Esophagus mucosa (tissue), 1 donor: ENCODE measurements around the gene PSMB7. TPM values are rescaled to one million over a fixed set of nuclear protein-coding genes. Genes with fewer than 3 reads are reported as not detected.
A peak's percentile ranks its signal among the peaks of the same experiment; 100 is the strongest.

Source experiments
- ATAC-seq: fragments of 200-7000 bp; cut with Tn5 transposase; one replicate; pipeline ENCODE4 v1.9.1; 2020
- total RNA-seq: library from RNA; stranded (reverse); gene quantifications from one replicate; pipeline ENCODE4 v1.2.4, GENCODE V29; 2023
- donor health status: DM: yes; HTN: yes; CAD: no.

Gene PSMB7
- total RNA-seq, 1 donor from 2014 or later, result 140 TPM

GRCh38 chr9:124409410-124409809, 5.8 kb downstream of the PSMB7 start:
- ATAC-seq, result no peak

GRCh38 chr9:124403246-124403645, 12.0 kb downstream of the PSMB7 start:
- no peak for ATAC-seq

DNA sequence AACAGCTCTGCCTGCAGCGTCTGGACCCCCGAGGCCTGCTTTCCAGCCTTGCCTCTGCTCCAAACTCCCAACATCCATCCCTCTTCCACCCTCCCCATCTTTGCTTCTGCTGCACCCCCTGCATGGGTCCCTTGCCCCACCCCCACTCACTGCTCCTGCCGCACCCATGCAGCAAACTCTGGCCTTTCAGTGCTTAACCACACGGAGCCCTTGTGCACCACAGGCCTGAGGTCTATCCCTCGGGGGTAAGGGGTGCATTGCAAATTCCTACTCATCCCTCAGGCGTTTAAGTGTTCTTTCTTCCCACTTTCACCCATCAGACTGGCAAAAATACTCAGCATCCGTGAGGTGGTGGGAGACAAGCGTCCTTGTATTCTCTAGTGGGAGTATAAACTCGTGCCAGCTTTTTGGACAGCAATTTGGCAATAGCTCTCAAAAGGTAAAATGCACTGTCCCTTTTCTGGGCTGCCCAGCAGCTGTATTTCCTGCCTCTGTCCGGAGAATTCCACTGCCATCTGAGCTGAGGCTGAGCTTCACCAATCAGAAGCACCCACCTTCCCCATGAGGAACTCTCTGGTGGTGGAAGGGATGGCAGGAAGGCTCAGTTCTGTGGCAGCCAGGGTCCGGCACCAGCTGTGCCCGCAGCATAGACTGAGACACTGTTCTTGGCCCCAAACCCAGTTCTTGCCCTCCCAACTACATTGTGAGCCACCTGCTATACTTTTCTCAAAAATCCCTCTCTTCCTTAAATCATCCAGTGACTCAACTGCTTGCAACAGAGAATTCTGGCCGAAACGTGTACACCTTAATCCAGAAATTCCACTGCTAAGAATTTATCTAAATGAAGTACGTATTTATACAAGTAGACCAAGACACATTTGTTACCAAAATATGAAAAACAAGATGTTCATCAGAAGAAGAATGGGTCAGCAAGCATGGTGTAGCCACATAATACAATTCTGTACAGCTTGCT, 15.0 kb downstream of the PSMB7 start:
- no peak for ATAC-seq

- no peak for ATAC-seq
These were observed 15.8 kb downstream of the PSMB7 start for GRCh38 chr9:124399323-124399967.

DNA sequence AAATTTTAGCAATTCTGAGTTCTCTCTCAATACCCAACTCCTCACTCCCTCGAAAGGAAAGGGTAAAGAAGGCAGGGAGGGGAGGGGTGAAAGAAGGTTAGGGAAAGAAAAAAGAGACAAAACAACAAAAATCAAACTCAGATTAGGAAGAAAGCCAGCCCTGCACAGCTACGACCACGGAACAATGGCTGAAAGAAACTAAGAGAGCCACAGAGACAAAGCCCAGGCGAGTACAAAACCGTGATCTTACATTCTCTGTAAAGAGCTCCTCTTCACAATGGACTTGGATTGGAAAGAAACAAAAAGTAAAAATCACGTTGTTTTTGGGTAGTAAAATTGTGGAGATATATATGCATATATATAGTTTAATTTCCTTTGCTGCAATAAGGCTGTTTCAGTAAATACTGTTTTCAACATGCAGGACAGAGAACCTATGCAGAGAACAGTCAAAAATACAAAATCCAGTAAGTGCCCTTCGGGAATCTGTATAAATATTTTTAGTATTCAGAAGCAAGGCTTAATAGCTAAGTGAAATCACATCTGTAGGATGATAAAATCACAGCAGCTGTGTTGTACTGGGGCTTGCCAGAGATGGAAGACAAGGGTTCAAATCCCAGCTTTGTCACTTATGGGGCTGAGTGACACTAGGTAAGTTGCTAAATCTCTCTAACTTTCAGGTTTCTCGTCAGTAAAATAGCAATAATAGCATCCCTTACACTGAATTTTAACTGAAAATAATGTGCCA, 16.9 kb downstream of the PSMB7 start:
- ATAC-seq, result no peak

DNA sequence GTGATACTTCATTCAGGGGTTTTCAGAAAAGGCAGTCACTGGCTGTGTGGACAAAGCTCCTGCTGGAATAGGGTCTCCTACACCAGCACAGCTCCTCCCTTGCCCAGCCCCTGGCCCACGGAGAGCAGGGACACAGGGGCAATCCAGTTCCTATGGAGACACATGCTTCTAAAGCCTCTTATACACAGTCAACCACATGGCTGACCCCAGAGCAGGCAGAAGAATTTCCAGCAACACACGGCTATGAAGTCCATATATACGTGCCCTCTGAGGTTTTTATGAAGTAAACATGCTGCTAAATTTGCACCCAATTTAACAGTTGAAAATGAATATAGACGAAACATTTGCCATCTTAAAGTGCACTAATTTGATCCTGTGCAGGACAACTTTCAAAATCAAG, 19.4 kb downstream of the PSMB7 start:
- no peak for ATAC-seq

- no peak for ATAC-seq
These were observed 20.6 kb downstream of the PSMB7 start for GRCh38 chr9:124394596-124394995.

GRCh38 chr9:124394167-124394566, 21.1 kb downstream of the PSMB7 start:
- ATAC-seq, result no peak

DNA sequence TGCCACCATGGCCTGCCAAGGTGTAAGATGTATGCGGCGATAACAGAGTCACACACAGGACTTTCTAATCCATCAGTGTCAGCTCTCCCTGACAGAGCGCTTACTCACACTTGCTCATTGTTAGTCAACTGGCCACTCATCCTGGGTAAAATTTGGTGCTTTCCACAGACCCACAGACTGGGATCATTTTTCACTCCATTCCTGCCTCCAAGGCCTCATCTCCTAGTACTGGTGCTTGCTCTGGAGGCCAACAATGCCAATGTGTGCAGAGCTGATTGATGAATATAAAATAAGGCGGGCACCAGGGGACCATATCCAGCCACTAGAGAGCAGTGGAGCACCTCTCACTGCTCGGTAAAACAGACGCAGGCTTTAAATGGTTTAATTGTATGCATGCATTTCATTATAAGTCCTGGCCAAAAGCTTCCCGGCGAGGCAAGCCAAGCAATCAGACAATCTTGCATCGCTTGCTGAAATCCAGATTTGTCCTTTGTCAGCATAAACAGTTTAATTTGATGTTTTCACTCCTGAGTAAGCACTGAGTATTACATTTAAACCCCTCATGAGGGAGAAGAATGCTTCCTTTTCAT, 22.3 kb downstream of the PSMB7 start:
- ATAC-seq, result peak; percentile 88

DNA sequence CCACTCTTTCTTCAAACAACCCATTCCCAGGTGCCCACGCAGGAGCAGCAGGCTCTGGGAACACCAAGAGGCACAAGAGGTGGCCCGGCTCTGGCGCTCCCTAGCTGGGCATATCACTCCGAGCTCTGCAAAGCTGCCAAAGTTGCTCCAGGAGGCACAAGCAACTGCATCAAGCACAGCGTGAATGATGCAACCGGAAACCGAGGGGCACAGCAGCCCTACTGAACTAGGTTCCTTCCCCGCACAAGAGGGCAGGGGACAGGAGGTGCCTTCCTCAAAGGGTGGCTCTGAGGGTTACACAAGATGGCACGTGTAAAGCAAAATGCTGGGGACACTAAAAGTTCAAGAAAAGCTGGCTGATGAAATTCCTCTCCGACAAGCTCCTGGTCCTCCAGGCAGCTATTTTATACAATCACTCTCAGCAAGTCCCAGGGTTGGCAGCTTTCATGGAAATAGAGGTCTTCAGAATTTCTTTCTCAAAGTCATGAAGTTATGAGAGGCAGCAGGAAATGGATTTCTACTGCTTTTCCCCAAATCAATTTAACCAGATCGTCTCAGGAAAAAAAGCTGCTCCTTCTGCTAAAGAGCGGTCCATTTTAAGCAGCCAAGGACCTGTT, 22.9 kb downstream of the PSMB7 start:
- ATAC-seq, result no peak

GRCh38 chr9:124390794-124391658, 24.2 kb downstream of the PSMB7 start:
- no peak for ATAC-seq

- no peak for ATAC-seq
These were observed 25.9 kb downstream of the PSMB7 start for GRCh38 chr9:124389146-124389939.

DNA sequence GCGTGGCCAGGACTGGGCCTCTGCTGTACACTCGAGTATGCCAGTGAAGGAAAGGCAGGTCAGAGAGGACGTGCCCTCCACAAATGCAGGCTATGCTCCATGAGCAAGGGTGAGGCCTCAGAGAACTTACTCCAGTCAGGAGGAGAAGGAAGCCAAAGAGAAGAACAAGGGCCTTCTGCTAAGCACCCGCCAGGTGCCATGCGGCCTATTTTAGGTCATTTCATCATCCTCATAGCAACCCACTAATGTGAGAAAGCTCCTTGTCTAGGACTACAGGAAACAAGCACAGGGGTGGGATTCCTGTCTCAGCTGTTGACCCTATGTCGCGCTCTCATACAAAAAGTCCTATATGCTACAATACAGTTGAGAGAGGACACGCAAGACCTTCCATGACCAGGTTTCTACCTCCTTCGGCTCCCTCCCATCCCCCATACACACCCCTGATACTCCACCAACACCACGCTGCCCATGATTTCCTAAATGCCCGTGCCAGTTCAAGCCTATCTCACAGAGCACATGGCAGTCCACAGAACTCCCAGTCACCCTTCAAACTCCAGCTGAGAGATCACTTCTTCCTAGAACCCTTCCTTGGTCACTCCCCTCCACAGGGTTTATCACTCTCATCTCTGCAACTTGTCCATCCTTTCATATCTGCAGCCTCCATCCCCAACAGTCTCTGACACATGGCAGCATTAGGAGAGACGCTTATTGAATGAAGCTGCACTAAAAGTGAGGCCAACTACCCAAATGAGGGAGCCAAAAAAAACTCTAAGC, 26.8 kb downstream of the PSMB7 start:
- no peak for ATAC-seq

DNA sequence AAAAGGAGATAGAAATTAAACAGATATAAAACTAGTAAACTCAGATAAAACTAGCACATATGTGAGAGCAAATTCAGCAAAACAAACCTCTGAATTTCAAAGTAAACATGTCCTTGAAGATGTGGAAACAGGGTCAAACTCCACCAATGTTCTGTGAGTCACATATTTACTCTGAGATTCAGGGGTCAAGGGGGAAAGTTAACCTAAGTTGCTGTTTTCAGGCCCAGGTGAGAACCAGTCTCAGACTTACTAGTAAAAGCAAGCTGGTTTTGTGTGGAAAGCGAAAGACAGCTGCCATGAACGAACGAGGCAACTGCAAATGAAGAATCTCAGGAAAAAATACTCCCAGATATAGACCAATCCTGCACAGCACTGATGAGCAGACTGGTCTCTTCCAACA, 29.0 kb downstream of the PSMB7 start:
- ATAC-seq, result no peak

DNA sequence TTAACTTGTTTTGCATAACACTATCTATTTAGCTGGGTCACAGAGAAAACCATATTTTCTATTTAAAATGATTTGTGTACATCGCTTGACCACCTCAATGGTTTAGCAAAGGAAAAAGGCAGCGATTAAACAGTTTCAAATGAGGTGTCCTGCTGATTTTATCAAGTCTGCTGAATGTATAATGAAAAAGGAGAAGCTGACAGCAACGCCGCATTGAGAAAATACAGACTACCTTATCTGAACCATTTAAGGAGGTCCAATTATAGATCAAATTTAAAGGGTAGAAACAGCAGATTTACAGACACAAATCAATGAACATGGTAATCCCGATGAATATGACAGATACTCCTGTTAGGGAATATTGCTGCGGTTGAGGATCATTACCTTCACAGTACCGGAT, 29.6 kb downstream of the PSMB7 start:
- no peak for ATAC-seq

- ATAC-seq, result no peak
These were observed 30.4 kb downstream of the PSMB7 start for GRCh38 chr9:124384846-124385245.

DNA sequence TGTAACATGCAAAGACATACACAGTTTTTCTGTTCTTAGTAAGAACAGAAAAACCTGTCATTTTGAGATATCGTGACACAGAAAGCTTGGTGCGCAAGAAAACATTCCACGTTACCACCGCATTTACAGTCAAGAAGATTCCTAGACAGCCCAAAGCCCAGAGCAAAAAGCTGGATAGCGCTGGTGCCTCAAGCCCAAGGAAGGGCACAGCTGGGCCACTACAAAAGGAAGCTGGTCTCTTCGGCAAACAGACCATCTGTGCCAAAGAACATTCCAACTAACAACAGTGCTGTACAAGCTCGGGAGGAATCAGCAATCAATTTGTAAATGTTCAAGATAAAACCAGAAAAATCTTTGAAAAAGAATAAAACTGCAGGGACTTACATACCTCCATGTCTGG, 31.0 kb downstream of the PSMB7 start:
- ATAC-seq, result no peak

GRCh38 chr9:124381170-124381945, 33.9 kb downstream of the PSMB7 start:
- ATAC-seq, result no peak
